Measurements from ENCODE around the gene INCENP. TPM values are rescaled to one million over a fixed set of nuclear protein-coding genes. Genes with fewer than 3 reads are reported as not detected.

Gene INCENP
- polyA plus RNA-seq, 1 of the 3 experiments (the other 2 are of a cell fraction): 20.1 TPM

GRCh38 chr11:62171261-62171723, 47.5 kb downstream of the INCENP start (continued):
- TF ChIP-seq CTCF (IDR thresholded peaks at IDR 0.05) (peak; percentile 70), RAD21 (IDR thresholded peaks at IDR 0.05; ENCODE audit: low read length) (peak; percentile 77)

GRCh38 chr11:62172294-62172693, 48.5 kb downstream of the INCENP start:
- Histone ChIP-seq H3K4me2 (no peak overlapping the region), H3K9me2 (no peaks in the 10 kb centered on the region), H3K36me3 (replicated peaks in 1 of 2; ENCODE audit: control insufficient read depth in 1 of 2, insufficient read depth in 2 of 2, low read length in 1 of 2) (no peaks in the 10 kb centered on the region), H3K4me1 (ENCODE audit: control insufficient read depth in 1 of 2, insufficient read depth in 2 of 2, low read depth in 1 of 2, low read length in 1 of 2) (no peaks in the 10 kb centered on the region), H3K9me3 (no peaks in the 10 kb centered on the region), H3K27me3 (ENCODE audit: insufficient read depth) (peaks cover 37% of the 10 kb centered on the region), H3F3A (replicated peaks; ENCODE audit: insufficient read depth) (no peaks in the 10 kb centered on the region), H3K9ac (no peak overlapping the region), H4K20me1 (ENCODE audit: insufficient read depth) (no peaks in the 10 kb centered on the region), H3K27ac (ENCODE audit: low read depth in 2 of 2, low read length in 1 of 2) (no peak overlapping the region), H3K79me2 (ENCODE audit: insufficient read depth) (no peaks in the 10 kb centered on the region), H2AFZ (ENCODE audit: low read depth) (no peak overlapping the region), H3K4me3 (ENCODE audit: low read depth in 2 of 2, low read length in 1 of 2) (no peak overlapping the region)
- ChIA-PET POLR2A (no interaction called here), CTCF (interaction anchor here (0.7 to 4.2 kb wide), 24 partner anchors 10 to 203 kb away, joined by 3 to 37 read pairs (median 5); partner anchors contain the start of gene SCGB1D1)
- WGBS (ENCODE audit: low lambda C conversion rate): 28% methylated on average over 7 of the region's 7 CpGs
- DNase-seq: no peak
- TF ChIP-seq FOXJ3 (CRISPR knock-in tag; IDR thresholded peaks at IDR 0.05) (no peak), TEAD4 (IDR thresholded peaks at IDR 0.05; ENCODE audit: borderline replicate concordance, insufficient read depth) (no peak), TCF12 (IDR thresholded peaks at IDR 0.05) (no peak), MAX (IDR thresholded peaks at IDR 0.05; ENCODE audit: low read depth) (no peak), TAF1 (IDR thresholded peaks at IDR 0.05; ENCODE audit: borderline replicate concordance, low read depth, low read length) (no peak), EP300 (IDR thresholded peaks at IDR 0.05; ENCODE audit: borderline replicate concordance in 1 of 2, low read depth in 1 of 2, low read length in 1 of 2) (no peak), FOXM1 (IDR thresholded peaks at IDR 0.05; ENCODE audit: low read depth) (no peak), REST (IDR thresholded peaks at IDR 0.05; ENCODE audit: low read depth, low read length) (no peak), ZBTB33 (IDR thresholded peaks at IDR 0.05; ENCODE audit: borderline replicate concordance, low read depth) (no peak), PBX3 (IDR thresholded peaks at IDR 0.05) (no peak), GATA2 (CRISPR knock-in tag; IDR thresholded peaks at IDR 0.05) (no peak), JUND (IDR thresholded peaks at IDR 0.05) (no peak), GABPA (IDR thresholded peaks at IDR 0.05; ENCODE audit: low read depth) (no peak), POLR2AphosphoS5 (IDR thresholded peaks at IDR 0.05; ENCODE audit: low read depth, low read length) (no peak), SMC3 (IDR thresholded peaks at IDR 0.05; ENCODE audit: low read depth, low read length) (no peak), YY1 (IDR thresholded peaks at IDR 0.05; ENCODE audit: low read depth) (no peak), IRF3 (IDR thresholded peaks at IDR 0.05; ENCODE audit: low read depth, low read length) (no peak), USF1 (IDR thresholded peaks at IDR 0.05; ENCODE audit: borderline replicate concordance, low read depth) (no peak)

Data from SK-N-SH (cell line).